OCI-LY3 (cell line): Measurements from ENCODE around the gene ATP10B.

ENCODE experiments used
- EZH2phosphoT487 ChIP-seq: fragments of 200-600 bp; shearing (Covaris generic); IDR thresholded peaks from 2 replicates; pipeline ENCODE4 v1.6.1; 2018; ENCODE audit warnings: antibody characterized with exemption, mixed run types, low read depth
- TF ChIP-seq, protein P1 (sequence below): fragments of 200-600, 300-600 bp; sonication (generic); IDR thresholded peaks from 2 replicates; pipeline ENCODE4 v1.5.1; 2014; ENCODE audit warnings: antibody characterized with exemption, low read length, low read depth

DNA sequence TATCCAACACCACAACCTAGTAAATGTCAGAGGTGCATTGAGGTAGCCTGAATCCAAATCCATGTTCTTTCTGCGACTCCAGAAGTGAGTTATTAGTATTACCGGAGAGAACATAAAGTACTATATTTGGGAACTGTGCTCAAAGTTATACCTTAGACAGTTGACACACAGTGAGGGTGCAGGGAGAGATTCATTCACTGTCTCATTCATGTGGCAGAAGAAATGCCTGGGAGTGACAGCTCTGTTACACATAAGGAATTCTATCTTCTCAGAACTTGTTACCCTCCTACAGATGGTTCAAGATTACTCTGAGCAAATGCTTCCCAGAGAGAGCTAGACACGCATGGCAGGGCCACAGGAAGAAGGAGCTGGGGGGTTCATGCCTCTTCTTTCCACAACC lies 103.0 kb downstream of the ATP10B start:
- TF ChIP-seq, protein P1, sequence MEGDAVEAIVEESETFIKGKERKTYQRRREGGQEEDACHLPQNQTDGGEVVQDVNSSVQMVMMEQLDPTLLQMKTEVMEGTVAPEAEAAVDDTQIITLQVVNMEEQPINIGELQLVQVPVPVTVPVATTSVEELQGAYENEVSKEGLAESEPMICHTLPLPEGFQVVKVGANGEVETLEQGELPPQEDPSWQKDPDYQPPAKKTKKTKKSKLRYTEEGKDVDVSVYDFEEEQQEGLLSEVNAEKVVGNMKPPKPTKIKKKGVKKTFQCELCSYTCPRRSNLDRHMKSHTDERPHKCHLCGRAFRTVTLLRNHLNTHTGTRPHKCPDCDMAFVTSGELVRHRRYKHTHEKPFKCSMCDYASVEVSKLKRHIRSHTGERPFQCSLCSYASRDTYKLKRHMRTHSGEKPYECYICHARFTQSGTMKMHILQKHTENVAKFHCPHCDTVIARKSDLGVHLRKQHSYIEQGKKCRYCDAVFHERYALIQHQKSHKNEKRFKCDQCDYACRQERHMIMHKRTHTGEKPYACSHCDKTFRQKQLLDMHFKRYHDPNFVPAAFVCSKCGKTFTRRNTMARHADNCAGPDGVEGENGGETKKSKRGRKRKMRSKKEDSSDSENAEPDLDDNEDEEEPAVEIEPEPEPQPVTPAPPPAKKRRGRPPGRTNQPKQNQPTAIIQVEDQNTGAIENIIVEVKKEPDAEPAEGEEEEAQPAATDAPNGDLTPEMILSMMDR, result no peak
- no peak for TF ChIP-seq EZH2phosphoT487
